Neural progenitor cell (in vitro differentiated cells): Measurements from ENCODE around the gene EIPR1. TPM values are rescaled to one million over a fixed set of nuclear protein-coding genes. Genes with fewer than 3 reads are reported as not detected.

Experiments
- DNase-seq: peaks from one replicate; pipeline ENCODE4 v3.0.0-alpha.2; 2016; ENCODE audit warnings: low spot score
- H2AFZ ChIP-seq: fragments of 200-600 bp; sonication (generic); replicated peaks from 2 replicates; pipeline ENCODE4 v1.6.1; 2016; ENCODE audit warnings: antibody characterized with exemption
- H3F3A ChIP-seq: fragments of 200-600 bp; sonication (generic); 2 replicates; pipeline ENCODE4 v1.6.1; 2016; ENCODE audit warnings: antibody characterized with exemption, low read depth
- H3K27ac ChIP-seq: fragments of 200-600 bp; sonication (generic); 2 replicates; pipeline ENCODE4 v1.5.1; 2016; ENCODE audit warnings: mild to moderate bottlenecking
- H3K27me3 ChIP-seq: fragments of 200-600 bp; sonication (generic); 2 replicates; pipeline ENCODE4 v1.6.1; 2016; ENCODE audit warnings: mild to moderate bottlenecking, moderate library complexity
- H3K36me3 ChIP-seq: fragments of 200-600 bp; sonication (generic); 2 replicates; pipeline ENCODE4 v1.5.1; 2016
- H3K4me1 ChIP-seq: fragments of 200-600 bp; sonication (generic); 2 replicates; pipeline ENCODE4 v1.6.1; 2016; ENCODE audit warnings: mixed run types
- H3K4me2 ChIP-seq: fragments of 200-600 bp; sonication (generic); 2 replicates; pipeline ENCODE4 v1.6.1; 2016
- H3K4me3 ChIP-seq: fragments of 200-600 bp; sonication (generic); 2 replicates; pipeline ENCODE4 v1.5.1; 2016
- H3K79me2 ChIP-seq: fragments of 200-600 bp; sonication (generic); 2 replicates; pipeline ENCODE4 v1.6.1; 2016; ENCODE audit warnings: low read depth
- H3K9ac ChIP-seq: fragments of 200-600 bp; sonication (generic); 2 replicates; pipeline ENCODE4 v1.6.1; 2016
- H3K9me3 ChIP-seq: fragments of 200-600 bp; sonication (generic); 2 replicates; pipeline ENCODE4 v1.5.1; 2016; ENCODE audit warnings: low read depth
- H4K20me1 ChIP-seq: fragments of 200-600 bp; sonication (generic); 2 replicates; pipeline ENCODE4 v1.6.1; 2016; ENCODE audit warnings: low read depth
- H3K27ac Mint-ChIP-seq: 3 replicates; pipeline ENCODE4 v1.8.0; 2021; ENCODE audit warnings: mixed read lengths
- H3K27me3 Mint-ChIP-seq: 2 replicates; pipeline ENCODE4 v1.8.0; 2022; ENCODE audit warnings: low read depth, mild to moderate bottlenecking, inconsistent platforms, moderate library complexity, mixed read lengths; ENCODE audit not compliant: insufficient read depth
- H3K36me3 Mint-ChIP-seq: 3 replicates; pipeline ENCODE4 v1.8.0; 2021; ENCODE audit warnings: mixed read lengths
- H3K4me1 Mint-ChIP-seq: 3 replicates; pipeline ENCODE4 v1.8.0; 2021; ENCODE audit warnings: mixed read lengths
- H3K4me3 Mint-ChIP-seq: 3 replicates; pipeline ENCODE4 v1.8.0; 2021; ENCODE audit warnings: mild to moderate bottlenecking, moderate library complexity, mixed read lengths
- H3K9me3 Mint-ChIP-seq: 3 replicates; pipeline ENCODE4 v1.8.0; 2020; ENCODE audit warnings: mixed read lengths
- EZH2 ChIP-seq: fragments of 200-600 bp; sonication (generic); IDR thresholded peaks from 2 replicates; pipeline ENCODE4 v1.6.1; 2017; ENCODE audit warnings: antibody characterized with exemption, mild to moderate bottlenecking, moderate library complexity
- EZH2phosphoT487 ChIP-seq: fragments of 200-600 bp; sonication (generic); IDR thresholded peaks from 2 replicates; pipeline ENCODE4 v1.6.1; 2017; ENCODE audit warnings: antibody characterized with exemption
- total RNA-seq: library from RNA; depleted of rRNA; stranded (reverse); fragments of >200 nt; gene quantifications from 2 replicates; pipeline ENCODE4 v1.2.3, GENCODE V29; 2015; ENCODE audit warnings: low replicate concordance
- TF ChIP-seq, protein P1 (sequence below): fragments of 200-600 bp; sonication (generic); IDR thresholded peaks from 2 replicates; pipeline ENCODE4 v1.5.1; 2017; ENCODE audit warnings: antibody characterized with exemption, mild to moderate bottlenecking

EIPR1 gene
- total RNA-seq, 1 donor from 2014 or later = 57.1 TPM

DNA sequence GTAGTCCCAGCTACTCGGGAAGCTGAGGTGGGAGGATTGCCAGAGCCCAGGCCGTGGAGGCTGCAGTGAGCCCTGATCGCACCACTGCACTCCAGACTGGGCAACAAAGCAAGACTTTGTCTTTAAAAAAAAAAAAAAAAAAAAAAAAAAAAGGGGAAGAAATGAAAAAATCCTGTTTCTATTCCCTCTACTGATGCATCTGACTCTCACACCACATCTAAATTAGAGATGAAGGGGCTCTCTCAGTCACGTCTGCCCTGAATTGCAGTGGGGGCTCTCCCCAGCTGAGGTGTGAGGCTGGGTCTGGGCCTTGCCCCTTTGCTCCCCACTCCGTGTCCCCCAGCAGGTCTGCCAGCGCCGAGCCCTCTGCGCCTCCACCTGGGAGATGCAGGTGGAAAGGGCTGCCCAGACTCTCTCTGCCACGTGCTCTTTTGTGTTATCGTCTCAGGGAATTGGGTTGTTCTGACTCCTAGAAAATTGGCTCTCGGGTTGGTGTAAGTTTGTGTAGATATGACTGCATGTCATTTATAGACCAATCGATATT lies 32.1 kb upstream of the EIPR1 start:
- no peak overlapping the region for H3K4me3 ChIP-seq
- H3K4me1 Mint-ChIP-seq = no peaks in the 10 kb centered on the region
- TF ChIP-seq EZH2phosphoT487 (no peak), EZH2 (no peak)
- TF ChIP-seq, protein P1, sequence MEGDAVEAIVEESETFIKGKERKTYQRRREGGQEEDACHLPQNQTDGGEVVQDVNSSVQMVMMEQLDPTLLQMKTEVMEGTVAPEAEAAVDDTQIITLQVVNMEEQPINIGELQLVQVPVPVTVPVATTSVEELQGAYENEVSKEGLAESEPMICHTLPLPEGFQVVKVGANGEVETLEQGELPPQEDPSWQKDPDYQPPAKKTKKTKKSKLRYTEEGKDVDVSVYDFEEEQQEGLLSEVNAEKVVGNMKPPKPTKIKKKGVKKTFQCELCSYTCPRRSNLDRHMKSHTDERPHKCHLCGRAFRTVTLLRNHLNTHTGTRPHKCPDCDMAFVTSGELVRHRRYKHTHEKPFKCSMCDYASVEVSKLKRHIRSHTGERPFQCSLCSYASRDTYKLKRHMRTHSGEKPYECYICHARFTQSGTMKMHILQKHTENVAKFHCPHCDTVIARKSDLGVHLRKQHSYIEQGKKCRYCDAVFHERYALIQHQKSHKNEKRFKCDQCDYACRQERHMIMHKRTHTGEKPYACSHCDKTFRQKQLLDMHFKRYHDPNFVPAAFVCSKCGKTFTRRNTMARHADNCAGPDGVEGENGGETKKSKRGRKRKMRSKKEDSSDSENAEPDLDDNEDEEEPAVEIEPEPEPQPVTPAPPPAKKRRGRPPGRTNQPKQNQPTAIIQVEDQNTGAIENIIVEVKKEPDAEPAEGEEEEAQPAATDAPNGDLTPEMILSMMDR = no peak
- no peak overlapping the region for H3K4me2 ChIP-seq
- no peaks in the 10 kb centered on the region for H3K36me3 ChIP-seq
- no peaks in the 10 kb centered on the region for H3K4me1 ChIP-seq
- H3K27me3 ChIP-seq = no peaks in the 10 kb centered on the region
- H3K4me3 Mint-ChIP-seq = no peak overlapping the region
- H3K36me3 Mint-ChIP-seq = peaks cover 19% of the 10 kb centered on the region
- H3K9me3 Mint-ChIP-seq = no peaks in the 10 kb centered on the region
- H3K9me3 ChIP-seq = no peaks in the 10 kb centered on the region
- H3K27me3 Mint-ChIP-seq = no peaks in the 10 kb centered on the region
- no peak overlapping the region for H3K27ac ChIP-seq
- H3F3A ChIP-seq = no peaks in the 10 kb centered on the region
- H2AFZ ChIP-seq = no peak overlapping the region
- no peaks in the 10 kb centered on the region for H3K79me2 ChIP-seq
- no peak for DNase-seq
- H3K9ac ChIP-seq = no peak overlapping the region
- peaks cover 4% of the 10 kb centered on the region for H4K20me1 ChIP-seq
- H3K27ac Mint-ChIP-seq = no peak overlapping the region

DNA sequence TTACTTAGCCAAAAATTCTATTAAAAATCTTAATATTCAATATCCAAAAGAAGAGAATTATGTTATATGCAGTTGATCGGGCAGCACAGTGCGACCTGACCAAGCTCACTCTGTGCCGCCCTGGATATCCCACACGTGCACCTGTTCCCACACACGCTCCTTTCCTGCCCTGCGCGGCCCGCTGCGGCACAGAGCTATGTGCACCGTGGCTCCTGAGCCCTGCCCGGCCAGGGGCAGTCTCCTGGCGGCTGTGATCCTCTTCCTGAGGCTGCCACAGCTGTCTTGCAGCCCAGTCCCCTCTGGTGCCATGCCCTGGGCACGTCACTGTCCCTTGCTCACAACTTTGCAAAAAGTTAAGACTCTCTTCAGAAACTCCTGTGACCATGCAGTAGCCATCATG lies 31.2 kb upstream of the EIPR1 start:
- Histone ChIP-seq H3F3A (no peaks in the 10 kb centered on the region), H3K4me2 (no peak overlapping the region), H4K20me1 (peaks cover 4% of the 10 kb centered on the region), H3K9me3 (no peaks in the 10 kb centered on the region), H3K27ac (no peak overlapping the region), H3K4me3 (no peak overlapping the region), H3K36me3 (no peaks in the 10 kb centered on the region), H3K9ac (no peak overlapping the region), H3K4me1 (no peaks in the 10 kb centered on the region), H3K79me2 (no peaks in the 10 kb centered on the region), H3K27me3 (no peaks in the 10 kb centered on the region), H2AFZ (no peak overlapping the region)
- Mint-ChIP-seq H3K36me3 (peaks cover 18% of the 10 kb centered on the region), H3K27me3 (no peaks in the 10 kb centered on the region), H3K9me3 (no peaks in the 10 kb centered on the region), H3K4me3 (no peak overlapping the region), H3K4me1 (no peaks in the 10 kb centered on the region), H3K27ac (no peak overlapping the region)
- DNase-seq = no peak
- no peak for TF ChIP-seq EZH2
- TF ChIP-seq, protein P1 = no peak

GRCh38 chr2:3406501-3406900 lies 28.9 kb upstream of the EIPR1 start:
- TF ChIP-seq EZH2 (no peak), EZH2phosphoT487 (no peak)
- TF ChIP-seq, protein P1 = no peak
- H3K9me3 ChIP-seq = no peaks in the 10 kb centered on the region
- H3K4me3 ChIP-seq = no peak overlapping the region
- no peak overlapping the region for H3K27ac ChIP-seq
- no peak overlapping the region for H3K4me2 ChIP-seq
- Mint-ChIP-seq H3K27ac (no peak overlapping the region), H3K4me3 (no peak overlapping the region), H3K27me3 (no peaks in the 10 kb centered on the region), H3K36me3 (peaks cover 21% of the 10 kb centered on the region), H3K9me3 (no peaks in the 10 kb centered on the region), H3K4me1 (no peaks in the 10 kb centered on the region)
- peaks cover 4% of the 10 kb centered on the region for H4K20me1 ChIP-seq
- H3K4me1 ChIP-seq = no peaks in the 10 kb centered on the region
- DNase-seq = no peak
- H2AFZ ChIP-seq = no peak overlapping the region
- H3F3A ChIP-seq = no peaks in the 10 kb centered on the region
- no peak overlapping the region for H3K9ac ChIP-seq
- H3K79me2 ChIP-seq = no peaks in the 10 kb centered on the region
- peaks cover 4% of the 10 kb centered on the region for H3K36me3 ChIP-seq
- H3K27me3 ChIP-seq = no peaks in the 10 kb centered on the region
